Urinary bladder (tissue), 4 donors: Measurements from ENCODE around the gene HTATSF1. TPM values are rescaled to one million over a fixed set of nuclear protein-coding genes. Genes with fewer than 3 reads are reported as not detected.

Source experiments
- DNase-seq: peaks from one replicate; pipeline ENCODE4 v3.0.0-alpha.2; 2015; ENCODE audit errors: extremely low spot score
- H3K27ac ChIP-seq: one replicate; pipeline ENCODE4 v1.5.1; 2013; ENCODE audit warnings: low read depth, mild to moderate bottlenecking, moderate library complexity
- H3K36me3 ChIP-seq: one replicate; pipeline ENCODE4 v1.6.1; 2013; ENCODE audit warnings: mild to moderate bottlenecking, moderate library complexity; ENCODE audit not compliant: insufficient read depth
- H3K4me1 ChIP-seq: one replicate; pipeline ENCODE4 v1.6.1; 2013; ENCODE audit warnings: mild to moderate bottlenecking, moderate library complexity; ENCODE audit not compliant: insufficient read depth
- H3K4me3 ChIP-seq: one replicate; pipeline ENCODE4 v1.5.1; 2013; ENCODE audit warnings: low read depth, low read length
- WGBS: extraction: QIAGEN DNeasy Blood & Tissue Kit; methylation state at CpG from one replicate; pipeline ENCODE4 v1.1.7; 2013; 5-methylcytosine and 5-hydroxymethylcytosine counted together
- polyA plus RNA-seq: library from polyadenylated mRNA; stranded (reverse); fragments of 200-250 nt; gene quantifications from one replicate; pipeline ENCODE4 v1.2.3, GENCODE V29; 2013
- total RNA-seq: library from RNA; depleted of rRNA; stranded (reverse); fragments of >200 nt; gene quantifications from one replicate; pipeline ENCODE4 v1.2.3, GENCODE V29; 2014
- donor health status: healthy with polysubstance abuse.
- donor health status: healthy.

HTATSF1 gene, protein sequence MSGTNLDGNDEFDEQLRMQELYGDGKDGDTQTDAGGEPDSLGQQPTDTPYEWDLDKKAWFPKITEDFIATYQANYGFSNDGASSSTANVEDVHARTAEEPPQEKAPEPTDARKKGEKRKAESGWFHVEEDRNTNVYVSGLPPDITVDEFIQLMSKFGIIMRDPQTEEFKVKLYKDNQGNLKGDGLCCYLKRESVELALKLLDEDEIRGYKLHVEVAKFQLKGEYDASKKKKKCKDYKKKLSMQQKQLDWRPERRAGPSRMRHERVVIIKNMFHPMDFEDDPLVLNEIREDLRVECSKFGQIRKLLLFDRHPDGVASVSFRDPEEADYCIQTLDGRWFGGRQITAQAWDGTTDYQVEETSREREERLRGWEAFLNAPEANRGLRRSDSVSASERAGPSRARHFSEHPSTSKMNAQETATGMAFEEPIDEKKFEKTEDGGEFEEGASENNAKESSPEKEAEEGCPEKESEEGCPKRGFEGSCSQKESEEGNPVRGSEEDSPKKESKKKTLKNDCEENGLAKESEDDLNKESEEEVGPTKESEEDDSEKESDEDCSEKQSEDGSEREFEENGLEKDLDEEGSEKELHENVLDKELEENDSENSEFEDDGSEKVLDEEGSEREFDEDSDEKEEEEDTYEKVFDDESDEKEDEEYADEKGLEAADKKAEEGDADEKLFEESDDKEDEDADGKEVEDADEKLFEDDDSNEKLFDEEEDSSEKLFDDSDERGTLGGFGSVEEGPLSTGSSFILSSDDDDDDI
- 52.5 TPM for total RNA-seq
- 49.5 TPM for polyA plus RNA-seq

DNA sequence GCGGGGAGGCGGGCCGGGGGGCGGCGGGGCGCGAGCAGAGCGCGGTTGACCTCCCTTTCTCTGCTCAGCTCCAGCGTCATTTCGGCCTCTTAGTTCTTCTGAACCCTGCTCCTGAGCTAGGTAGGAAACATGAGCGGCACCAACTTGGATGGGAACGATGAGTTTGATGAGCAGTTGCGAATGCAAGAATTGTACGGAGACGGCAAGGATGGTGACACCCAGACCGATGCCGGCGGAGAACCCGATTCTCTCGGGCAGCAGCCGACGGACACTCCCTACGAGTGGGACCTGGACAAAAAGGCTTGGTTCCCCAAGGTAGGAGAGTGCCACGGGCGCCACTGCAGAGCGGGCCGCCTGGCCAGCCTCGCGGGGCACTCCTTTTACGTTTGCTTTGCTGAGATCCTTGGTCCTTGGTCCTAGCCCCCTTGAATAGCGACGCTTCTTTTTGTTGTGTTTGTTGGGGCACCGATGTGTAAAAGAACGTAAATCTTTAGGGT, at the start of gene HTATSF1:
Gene HTATSF1 (plus strand): TSS at position 37 of the 497 bp plus-strand sequence. CDS start 93 bp downstream, at position 130.
- Histone ChIP-seq H3K27ac (peak within 1 kb of the TSS; percentile 98), H3K36me3 (no peaks in the 10 kb centered on the region), H3K4me3 (peak within 1 kb of the TSS; percentile 72), H3K4me1 (no peaks in the 10 kb centered on the region)
- WGBS: under 1% methylated on average over 35 of the region's 35 CpGs
- no peak for DNase-seq

DNA sequence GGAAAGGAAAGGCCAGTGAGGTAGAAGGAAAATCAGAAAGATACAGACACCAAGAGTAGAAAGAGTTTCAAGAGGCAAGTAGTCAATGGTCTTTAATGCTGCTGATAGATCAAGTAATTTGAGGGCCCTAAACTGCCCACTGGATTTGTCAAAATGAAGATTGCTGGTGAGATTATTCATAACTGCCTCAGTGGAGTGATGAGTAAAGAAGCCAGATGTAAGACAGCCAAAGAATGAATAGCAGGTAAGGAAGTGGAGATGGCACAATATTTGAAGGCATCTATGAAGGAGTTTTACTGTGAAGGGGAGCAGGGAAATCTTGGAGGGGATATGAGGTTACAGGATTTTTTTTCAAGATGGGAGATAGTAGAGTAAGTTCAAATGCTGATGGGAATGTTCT, 49.4 kb upstream of the HTATSF1 start:
- DNase-seq: no peak
- Histone ChIP-seq H3K36me3 (no peaks in the 10 kb centered on the region), H3K27ac (no peak overlapping the region), H3K4me1 (no peaks in the 10 kb centered on the region), H3K4me3 (no peak overlapping the region)

DNA sequence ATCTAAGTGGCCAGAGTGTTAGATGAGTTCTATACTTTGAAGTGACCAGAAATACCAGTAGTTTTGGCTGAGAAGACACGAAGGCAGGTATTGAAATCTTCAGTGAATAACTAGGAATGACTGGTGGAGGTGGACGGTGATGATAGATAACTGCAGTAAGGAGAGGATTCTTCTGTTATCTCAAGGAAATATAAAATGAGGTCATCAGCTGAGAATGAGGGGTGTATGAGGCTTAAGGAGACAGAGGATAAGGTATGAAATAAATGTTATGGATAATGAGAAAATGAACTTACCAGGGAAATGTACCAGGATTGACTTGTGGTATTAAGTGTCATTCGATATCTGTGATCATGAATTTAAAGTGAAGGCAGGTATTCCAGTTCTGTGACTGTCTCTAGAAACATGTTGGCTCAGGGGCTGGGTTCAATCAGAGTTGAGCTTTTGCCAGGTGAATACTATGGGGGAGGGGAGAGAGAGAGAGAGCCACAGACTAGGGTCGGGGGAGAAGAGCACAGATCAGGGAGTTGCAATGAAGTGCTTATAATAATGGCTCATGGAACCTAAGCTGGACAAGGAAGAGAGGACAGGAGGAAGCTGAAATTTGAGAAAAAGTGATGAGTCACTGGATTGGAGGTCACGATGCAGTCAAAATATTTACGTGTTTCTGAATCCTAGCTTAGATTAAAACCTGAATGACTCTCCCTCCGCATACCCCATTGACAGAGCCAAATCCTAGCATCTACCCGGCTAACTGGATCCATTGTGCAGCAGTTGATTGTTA, 47.2 kb upstream of the HTATSF1 start:
- WGBS: 36% methylated on average over 8 of the region's 8 CpGs
- Histone ChIP-seq H3K36me3 (no peaks in the 10 kb centered on the region), H3K4me1 (no peaks in the 10 kb centered on the region), H3K27ac (no peak overlapping the region), H3K4me3 (no peak overlapping the region)
- no peak for DNase-seq

DNA sequence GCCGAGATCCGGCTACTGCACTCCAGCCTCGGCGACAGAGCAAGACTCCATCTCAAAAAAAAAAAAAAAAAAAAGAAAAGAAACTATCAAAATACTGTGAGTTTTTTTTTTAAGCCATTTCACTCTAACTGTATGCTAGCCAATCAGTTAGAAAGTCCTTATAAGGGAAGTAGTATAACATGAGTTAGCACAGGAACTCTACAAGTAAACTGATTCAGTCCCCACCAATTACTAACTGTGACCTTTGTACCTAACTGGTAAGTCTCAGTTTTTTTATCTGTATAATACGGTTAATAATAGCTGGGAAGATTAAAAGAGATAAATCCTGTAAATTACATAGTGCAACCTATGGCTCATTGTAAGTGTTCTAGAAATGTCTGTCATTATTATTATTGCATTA, 44.8 kb upstream of the HTATSF1 start:
- no peak for DNase-seq
- H3K27ac ChIP-seq: no peak overlapping the region
- H3K4me3 ChIP-seq: no peak overlapping the region
- no peaks in the 10 kb centered on the region for H3K4me1 ChIP-seq
- H3K36me3 ChIP-seq: no peaks in the 10 kb centered on the region
- WGBS: 81% methylated on average over 5 of the region's 5 CpGs

DNA sequence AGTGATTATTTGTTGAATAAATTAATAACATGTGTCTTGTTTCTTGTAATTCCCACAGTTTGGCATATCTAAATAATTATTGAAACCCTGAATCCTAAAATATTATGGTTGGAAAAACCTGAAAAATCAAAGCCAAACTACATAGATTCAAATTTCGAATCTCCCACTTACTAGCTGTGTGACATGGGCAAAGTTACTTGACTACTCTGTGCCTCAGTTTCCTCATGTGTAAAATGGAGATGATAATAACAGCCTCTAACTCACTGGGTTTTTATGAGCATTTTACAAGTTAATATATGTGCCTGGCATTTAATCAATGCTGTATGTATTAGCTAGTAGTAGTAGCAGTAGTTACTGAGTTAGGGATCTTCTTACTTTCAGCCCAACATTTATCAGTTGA, 44.3 kb upstream of the HTATSF1 start:
- 94% methylated on average over 1 of the region's 1 CpG for WGBS
- no peak for DNase-seq
- H3K4me3 ChIP-seq: no peak overlapping the region
- H3K27ac ChIP-seq: no peak overlapping the region
- H3K36me3 ChIP-seq: no peaks in the 10 kb centered on the region
- H3K4me1 ChIP-seq: no peaks in the 10 kb centered on the region

DNA sequence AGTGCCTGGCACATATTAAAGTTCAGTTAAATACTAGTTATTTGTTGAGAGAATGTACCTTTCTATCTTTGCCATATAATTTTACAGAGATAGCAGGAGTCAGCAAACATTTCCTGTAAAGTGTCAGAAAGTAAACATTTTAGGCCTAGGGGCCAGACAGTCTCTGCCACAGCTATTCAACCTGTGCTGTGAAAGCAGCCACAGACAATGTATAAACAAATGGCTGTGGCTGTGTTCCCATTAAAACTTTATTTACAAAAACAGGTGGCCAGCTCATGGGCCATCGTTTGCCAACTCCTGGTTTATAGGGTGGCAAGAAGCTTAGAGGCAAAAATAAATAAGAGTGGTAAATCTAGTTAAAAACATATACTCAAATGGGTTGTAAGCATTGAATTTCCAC, 43.6 kb upstream of the HTATSF1 start:
- no peak overlapping the region for H3K27ac ChIP-seq
- H3K36me3 ChIP-seq: no peaks in the 10 kb centered on the region
- WGBS: 21% methylated on average over 1 of the region's 1 CpG
- no peak overlapping the region for H3K4me3 ChIP-seq
- no peaks in the 10 kb centered on the region for H3K4me1 ChIP-seq
- DNase-seq: no peak

DNA sequence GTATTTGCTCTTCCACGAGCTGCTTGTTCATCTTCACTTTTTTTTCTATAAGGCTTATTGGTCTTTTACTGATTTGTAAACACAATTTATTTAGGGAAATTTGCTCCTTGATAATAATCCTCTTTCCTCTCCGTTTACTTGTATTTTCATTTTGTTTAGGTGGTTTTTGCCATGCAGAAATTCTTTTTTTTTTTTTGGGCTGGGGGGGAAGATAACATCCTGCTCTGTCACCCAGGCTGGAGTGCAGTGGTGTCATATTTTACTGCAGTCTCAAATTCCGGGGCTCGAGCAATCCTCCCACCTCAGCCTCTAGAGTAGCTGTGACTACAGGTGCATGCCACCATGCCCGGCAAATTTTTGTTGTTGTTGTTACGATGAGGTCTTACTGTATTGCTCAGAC, 41.3 kb upstream of the HTATSF1 start:
- Histone ChIP-seq H3K27ac (no peak overlapping the region), H3K36me3 (no peaks in the 10 kb centered on the region), H3K4me3 (no peak overlapping the region), H3K4me1 (no peaks in the 10 kb centered on the region)
- 58% methylated on average over 6 of the region's 6 CpGs for WGBS
- no peak for DNase-seq

DNA sequence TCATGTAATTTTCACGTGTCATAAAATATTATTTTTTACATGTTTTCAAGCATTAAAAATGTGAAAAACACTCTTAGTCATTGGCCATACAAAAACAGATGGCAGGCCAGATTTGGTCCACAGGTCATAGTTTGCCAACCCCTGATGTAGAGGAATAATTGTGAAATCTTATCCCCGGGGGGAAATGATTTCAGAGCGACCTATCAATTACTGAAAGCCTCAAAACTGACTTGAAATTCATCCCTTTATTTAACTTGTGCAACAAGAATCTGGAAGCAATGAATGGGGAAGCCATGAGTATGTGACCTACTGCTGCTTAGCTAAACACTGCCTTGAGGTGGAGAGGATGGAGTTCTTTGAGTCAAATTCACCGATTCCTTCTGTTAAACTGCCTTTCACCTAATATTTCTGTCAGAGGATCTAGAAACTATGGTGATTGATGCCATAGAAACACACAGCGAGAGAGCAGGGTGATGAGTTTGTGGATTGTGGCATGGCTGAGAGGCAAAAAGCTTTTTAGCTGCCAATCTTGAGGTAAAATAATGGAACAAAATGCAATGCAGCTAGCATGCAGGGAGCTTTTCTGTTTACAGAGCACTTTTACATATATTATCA, 40.0 kb upstream of the HTATSF1 start:
- no peak for DNase-seq
- Histone ChIP-seq H3K36me3 (no peaks in the 10 kb centered on the region), H3K4me3 (no peak overlapping the region), H3K4me1 (no peaks in the 10 kb centered on the region), H3K27ac (no peak overlapping the region)
- 38% methylated on average over 5 of the region's 5 CpGs for WGBS

DNA sequence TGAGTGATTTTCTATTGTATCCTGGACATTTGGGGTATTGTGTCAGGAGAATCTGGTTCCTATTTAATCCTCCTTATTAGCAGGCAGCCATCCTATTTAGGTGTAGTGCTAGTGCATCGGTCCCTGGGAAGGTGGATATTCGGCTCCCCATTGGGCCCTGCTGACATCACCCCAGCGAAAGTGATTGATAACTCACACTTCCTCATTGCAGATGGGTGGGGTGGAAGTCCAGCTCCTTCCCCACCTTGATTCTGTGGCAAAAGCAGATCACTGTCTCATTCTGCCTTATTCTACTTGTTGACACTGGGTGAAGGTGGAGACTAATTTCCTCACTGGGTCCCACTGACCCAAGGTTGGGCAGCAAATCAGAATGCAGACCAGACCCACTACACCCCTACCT, 32.8 kb upstream of the HTATSF1 start:
- Histone ChIP-seq H3K27ac (no peak overlapping the region), H3K36me3 (no peaks in the 10 kb centered on the region), H3K4me3 (no peak overlapping the region), H3K4me1 (no peaks in the 10 kb centered on the region)
- DNase-seq: no peak
- WGBS: 74% methylated on average over 3 of the region's 3 CpGs

DNA sequence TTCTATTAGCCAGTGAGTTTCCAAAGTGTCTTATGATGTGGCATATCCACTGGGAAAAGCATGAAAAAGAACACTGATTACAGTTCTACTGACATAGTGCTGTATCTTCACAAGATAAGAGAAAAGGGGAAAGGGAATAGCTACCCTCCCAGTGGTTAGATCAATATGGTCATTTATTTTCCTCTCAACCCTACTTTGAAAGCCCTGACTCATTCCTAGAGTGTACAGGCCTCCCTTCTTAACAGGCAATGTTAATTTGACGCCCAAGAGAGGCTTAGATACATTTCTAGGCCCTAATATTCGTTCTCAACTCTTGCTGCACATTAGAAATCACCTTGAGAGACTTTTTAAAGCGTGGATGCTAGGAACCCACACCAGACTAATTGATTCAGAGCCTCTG, 30.1 kb upstream of the HTATSF1 start:
- DNase-seq: no peak
- Histone ChIP-seq H3K27ac (no peak overlapping the region), H3K4me3 (no peak overlapping the region), H3K36me3 (no peaks in the 10 kb centered on the region), H3K4me1 (no peaks in the 10 kb centered on the region)
- WGBS: 66% methylated on average over 3 of the region's 3 CpGs

DNA sequence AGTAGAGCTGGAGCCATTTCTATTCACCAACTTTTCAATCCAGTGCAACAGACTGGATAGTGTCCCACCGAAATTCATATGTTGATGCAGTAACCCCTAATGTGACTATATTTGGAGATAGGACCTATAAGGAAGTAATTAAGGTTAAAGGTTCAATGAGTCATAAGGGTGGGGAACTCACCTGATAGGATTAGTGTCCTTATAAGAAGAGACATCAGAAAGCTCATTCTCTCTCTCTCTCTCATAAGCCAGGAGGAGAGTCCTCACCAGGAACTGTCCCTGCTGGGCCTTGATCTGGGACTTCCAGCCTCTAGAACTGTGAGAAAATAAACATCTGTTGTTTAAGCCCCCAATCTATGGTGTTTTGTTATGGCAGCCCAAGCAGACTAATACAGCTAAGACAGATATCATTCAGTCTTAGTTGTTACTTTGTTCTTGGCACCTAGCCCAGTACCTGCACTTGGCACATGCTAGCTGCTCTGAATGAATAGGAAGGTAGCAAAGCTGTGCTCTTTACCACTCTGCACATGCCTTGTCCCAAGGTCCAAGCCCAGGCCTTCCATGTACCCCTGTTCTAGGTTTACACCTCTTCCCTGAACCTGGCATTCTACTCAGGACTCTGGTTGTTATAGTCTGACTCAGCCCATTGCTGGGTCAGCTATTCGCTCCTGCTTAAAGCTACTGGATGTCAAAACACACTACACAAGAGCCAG, 28.8 kb upstream of the HTATSF1 start:
- DNase-seq: no peak
- WGBS: 90% methylated on average over 2 of the region's 2 CpGs
- no peak overlapping the region for H3K4me3 ChIP-seq
- no peaks in the 10 kb centered on the region for H3K36me3 ChIP-seq
- H3K4me1 ChIP-seq: no peaks in the 10 kb centered on the region
- H3K27ac ChIP-seq: no peak overlapping the region

DNA sequence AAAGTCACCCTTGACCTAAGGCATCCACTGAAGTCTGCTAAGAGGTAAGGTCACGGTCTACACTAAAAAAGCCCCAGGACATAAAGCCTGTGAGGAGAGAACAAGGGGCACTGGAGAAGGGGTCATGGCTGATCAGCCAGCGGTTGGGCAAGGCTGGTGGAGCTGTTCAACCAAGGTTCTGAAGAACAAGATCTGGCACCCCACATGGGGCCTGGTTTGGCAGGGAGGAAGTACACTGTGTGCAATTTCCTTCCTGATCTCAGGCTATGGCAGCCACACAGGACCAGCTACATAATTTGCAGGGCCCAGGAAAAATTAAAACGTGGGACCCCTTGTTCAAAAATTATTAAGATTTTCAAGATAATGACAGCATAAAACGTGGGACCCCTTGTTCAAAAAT, 23.7 kb upstream of the HTATSF1 start:
- Histone ChIP-seq H3K27ac (no peak overlapping the region), H3K4me3 (no peak overlapping the region), H3K4me1 (no peaks in the 10 kb centered on the region), H3K36me3 (no peaks in the 10 kb centered on the region)
- WGBS: 76% methylated on average over 4 of the region's 4 CpGs
- no peak for DNase-seq

DNA sequence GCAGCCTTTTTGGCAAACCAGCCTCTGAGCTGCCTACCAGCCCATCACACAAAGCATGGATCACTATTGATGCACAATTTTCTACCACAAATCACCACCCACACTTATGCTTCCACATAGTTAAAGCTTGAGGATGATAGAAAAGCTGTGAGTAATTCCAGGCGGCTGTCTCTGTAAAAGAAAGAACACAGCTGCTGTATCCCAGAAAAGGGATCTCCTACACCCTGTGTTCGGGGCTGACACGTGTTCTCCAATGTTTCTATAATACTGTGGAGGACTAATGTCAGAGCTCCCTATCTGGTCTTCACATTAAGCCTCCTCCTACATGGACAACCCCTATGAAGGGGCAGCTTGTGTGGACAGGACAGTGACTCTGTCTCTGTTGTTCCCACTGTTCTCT, 22.2 kb upstream of the HTATSF1 start:
- WGBS: 52% methylated on average over 3 of the region's 3 CpGs

More for the DNA sequence above, 22.2 kb upstream of the HTATSF1 start:
- no peaks in the 10 kb centered on the region for H3K4me1 ChIP-seq
- H3K27ac ChIP-seq: no peak overlapping the region
- no peak overlapping the region for H3K4me3 ChIP-seq
- no peak for DNase-seq
- H3K36me3 ChIP-seq: no peaks in the 10 kb centered on the region
